HG03521 (cell line): ENCODE data around the gene CCNY.

Experiments used
- ATAC-seq: cut with Tn5 transposase; IDR thresholded peaks from one replicate; pipeline ENCODE4 v1.9.1; 2021; ENCODE audit warnings: mild to moderate bottlenecking, moderate library complexity; ENCODE audit not compliant: unreplicated experiment

The CCNY gene

DNA sequence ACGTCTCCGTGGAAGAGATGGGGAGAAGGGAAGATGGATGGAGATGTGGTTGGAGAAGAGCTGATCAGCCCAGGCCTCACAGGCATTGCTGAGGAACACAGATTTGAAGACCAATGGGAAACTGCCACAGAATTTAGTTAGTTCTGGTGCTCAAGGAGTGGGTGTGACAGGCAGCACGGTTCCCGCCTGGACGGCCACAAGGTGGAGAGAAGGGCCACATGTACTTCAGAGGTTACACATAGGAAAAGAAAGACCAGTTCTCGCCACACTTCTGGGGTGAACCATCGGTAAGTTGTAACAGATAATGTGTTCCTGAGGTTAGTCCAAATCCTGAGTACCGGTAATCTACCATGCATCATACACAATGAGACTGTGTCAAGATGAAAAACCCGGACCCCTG, 239.3 kb downstream of the CCNY start:
- no peak for ATAC-seq

DNA sequence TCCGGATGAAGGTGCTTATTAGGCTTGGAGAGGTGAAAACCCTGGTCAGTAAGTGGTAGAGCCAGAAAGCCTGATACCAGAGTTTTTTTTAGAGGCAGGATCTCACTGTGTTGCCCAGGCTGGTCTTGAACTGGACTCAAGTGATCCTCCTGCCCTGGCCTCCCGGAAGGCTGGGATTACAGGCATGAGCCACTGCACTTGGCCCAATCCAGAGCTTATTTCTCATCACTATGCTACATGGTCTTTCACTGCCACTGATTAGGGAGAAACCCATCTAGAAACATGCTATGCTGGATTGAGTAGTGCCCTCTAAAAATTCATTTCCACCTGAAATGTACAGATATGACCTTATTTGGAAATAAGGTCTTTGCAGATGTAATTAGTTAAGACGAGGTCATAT, 240.4 kb downstream of the CCNY start:
- ATAC-seq, result no peak

DNA sequence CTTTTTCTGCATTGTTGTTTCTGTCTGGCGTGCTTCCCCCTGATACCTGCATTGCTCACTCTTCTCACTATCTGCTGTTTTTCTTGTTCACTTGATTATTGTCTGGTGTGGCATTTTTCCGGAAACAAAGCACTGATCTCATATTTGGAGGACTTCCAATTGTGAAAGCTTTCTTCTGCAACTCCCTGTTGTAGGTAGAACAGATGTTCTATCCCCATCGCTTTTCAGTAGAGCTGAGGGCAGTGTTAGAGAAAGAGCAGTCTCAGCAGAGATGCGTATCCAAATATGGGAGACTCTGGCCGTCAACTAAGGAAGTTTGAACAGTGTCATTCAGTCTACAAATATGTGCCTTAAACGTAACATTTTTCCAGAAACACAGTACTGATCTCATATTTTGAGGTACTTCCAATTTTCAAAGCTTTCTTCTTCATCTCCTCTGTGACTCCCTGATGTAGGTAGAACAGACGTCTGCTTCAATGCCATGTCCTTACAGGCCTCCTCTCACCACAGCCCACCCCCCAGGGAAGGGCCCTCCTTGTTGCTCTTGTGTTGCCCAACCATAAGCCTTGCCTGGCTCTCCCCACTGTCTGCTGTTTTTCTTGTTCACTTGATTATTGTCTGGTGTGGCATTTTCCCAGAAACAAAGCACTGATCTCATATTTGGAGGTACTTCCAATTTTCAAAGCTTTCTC, 241.8 kb downstream of the CCNY start:
- no peak for ATAC-seq

DNA sequence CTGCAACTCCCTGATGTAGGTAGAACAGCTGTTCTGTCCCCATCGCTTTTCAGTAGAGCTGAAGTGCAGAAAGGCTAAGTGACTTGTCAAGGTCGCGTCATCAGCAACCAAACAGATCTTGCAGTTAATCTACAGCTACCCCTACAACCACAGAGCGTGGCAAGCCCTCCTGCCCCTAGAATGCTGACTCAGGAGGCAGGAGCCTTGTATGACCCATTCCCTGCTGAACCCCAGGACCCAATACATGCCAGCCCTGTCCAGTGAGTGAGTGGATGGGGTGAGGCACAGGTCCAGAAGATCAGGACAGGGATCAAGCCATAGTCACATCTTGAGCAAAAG, 242.3 kb downstream of the CCNY start:
- no peak for ATAC-seq

DNA sequence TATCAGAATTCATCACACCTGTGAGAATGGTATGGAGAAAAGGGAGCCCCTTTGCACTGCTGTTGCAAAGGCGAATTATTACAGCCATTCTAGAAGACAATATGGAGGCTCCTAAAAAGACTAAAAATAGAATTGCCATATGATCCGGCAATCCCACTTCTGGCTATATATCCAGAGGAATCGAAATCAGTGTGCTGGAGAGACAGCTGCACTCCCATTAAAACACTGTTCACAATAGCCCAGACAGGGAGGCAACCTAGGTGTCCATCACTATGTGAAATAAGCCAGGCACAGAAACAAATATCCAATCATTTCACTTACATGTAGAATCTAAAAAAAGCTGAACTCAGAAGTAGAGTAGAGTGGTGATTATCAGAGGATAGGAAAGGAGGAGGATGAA, 242.8 kb downstream of the CCNY start:
- ATAC-seq, result no peak

DNA sequence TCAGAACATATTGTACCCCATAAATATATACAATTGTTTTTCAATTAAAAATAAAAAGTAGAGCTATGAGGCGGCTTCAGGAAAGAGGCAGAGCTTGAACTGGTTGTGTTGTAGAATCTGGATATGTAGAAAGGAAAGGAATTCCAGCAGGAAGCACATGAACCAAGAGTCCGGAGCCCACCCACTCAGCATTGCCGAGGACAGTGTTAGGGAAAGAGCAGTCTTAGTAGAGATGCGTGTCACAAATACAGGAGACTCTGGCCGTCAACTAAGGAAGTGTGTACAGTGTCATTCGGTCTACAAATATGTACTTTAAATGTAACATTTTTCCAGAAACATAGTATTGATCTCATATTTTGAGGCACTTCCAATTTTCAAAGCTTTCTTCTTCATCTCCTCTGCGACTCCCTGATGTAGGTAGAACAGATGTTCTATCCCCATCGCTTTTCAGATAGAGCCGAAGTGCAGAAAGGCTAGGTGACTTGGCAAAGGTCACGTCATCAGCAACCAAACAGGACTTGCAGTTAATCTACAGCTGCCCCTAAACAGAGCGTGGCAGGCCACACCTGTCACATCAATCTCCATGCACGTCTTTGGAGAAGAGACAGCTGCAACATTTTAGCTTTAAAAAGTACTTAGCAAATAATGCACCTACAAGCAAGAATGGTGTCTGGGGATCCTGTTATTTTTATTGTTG, 243.6 kb downstream of the CCNY start:
- no peak for ATAC-seq

DNA sequence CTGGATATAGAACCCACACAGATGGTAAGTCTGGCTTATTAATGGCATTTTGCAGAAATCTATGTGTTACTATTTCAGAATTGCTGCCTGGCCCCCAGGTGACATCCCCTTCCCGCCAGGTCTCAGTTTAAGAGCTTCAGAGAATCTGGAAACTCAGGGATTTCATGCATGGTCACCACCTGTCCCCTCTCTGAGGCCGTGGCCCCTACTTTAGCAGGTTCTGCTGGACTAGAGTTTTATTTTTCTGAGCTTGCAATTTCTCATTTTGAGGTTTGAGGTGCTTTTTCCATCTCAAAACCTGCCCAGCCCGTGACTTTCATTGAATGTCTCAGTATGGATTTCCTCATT, 244.1 kb downstream of the CCNY start:
- ATAC-seq, result no peak

DNA sequence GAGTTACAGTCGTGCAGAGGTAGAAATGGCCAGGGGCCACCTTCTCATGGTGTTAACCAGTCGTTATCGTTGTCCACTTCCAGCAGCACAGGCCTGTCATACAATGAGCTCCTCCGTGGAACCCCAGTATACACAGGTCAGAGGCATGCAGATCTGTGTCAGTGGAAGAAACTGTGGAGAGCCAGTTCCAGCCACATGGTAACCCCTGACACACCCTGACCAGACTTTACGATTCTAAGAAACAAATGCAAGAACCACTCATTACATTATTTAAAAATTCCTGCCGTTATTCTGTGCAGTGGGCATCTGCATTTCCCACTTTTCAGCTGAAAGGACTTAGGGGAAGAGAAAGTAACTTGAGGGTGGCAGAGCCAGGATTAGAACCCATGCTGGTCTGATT, 245.3 kb downstream of the CCNY start:
- ATAC-seq, result no peak

DNA sequence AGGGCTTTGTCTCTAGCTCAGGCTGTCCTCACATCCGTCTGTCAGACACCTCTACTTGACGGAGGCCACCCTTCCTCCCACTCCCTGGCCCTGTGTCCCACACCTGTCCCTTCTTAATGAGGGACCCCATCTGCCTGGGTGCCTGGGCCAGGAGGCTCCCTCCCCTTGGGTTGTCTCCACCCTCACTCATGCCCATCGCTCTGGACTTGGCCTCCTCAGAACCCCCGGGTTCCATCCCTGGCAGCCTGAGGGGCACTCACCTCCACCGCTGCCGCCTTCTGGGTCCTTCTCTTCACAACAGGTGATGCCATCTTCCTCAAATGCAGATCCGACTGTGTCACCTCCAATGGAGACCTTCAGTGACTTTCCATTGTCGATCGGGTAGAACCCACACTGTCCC, 248.6 kb downstream of the CCNY start:
- ATAC-seq, result no peak

DNA sequence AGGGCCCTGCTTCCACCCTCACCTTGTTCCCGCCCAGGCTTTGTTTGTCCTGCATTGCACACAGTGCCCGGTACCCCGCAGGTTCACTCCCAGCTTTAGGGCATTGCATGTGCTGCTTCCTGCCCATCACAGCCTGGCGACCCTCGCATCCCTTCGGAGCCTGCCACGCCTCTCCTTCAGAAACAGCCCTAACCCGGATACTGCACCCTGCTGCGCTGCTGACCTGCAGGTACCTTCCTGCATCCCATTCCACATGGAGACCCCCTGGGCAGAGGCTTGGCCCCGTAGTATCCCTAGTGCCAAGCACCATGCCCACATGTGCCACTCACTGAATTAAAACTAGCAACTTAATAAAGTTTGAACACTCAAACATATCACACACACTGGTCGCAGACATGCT, 249.0 kb downstream of the CCNY start:
- no peak for ATAC-seq

DNA sequence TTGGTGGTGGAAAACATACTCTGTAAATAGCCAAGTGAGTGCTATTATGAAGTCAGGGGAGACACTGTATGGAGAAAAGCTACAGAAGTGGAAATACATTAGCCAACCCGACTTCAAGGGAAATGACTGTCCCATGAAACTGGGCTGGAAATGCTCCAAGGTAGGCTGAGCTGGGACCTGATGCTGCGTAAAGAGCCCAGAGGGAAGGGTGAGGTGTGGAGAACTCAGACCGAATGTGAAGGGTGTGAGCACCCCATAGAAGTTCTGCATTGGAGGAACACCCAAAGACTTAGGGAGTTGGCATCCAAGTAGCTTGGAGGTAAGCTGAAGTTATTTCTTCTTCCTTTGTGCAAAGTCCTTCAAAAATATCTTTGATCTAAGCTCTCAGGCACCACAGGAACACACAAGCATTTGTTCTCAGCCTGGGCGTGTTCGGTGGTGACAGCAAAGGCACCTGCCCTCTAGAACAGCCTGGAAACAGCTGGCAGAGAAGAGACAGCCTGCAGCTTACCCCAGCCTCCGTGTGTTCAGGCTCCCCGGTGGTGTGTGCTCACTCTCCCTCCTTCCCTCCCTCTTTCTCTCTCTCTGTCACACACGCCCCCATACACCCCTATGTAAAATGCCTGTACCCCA, 249.7 kb downstream of the CCNY start:
- no peak for ATAC-seq

DNA sequence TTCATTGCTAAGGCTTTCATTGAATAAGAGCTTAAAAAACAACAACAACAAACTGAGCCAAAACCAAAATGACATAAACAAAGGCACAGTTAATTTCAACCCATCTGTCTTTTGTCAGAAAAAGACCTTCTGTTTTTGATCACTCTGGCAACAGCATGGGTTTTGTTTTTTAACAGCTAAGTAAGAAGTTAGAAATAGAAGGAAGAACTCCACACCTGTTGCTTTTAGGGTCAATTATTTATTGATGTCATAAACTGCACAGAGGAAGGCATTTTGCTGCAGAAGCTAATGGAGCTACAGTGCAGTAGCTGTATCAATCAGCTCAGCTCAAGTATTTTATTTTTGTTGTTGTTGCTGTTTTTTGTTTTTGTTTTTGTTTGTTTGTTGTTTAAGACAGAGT, 252.5 kb downstream of the CCNY start:
- ATAC-seq, result no peak

DNA sequence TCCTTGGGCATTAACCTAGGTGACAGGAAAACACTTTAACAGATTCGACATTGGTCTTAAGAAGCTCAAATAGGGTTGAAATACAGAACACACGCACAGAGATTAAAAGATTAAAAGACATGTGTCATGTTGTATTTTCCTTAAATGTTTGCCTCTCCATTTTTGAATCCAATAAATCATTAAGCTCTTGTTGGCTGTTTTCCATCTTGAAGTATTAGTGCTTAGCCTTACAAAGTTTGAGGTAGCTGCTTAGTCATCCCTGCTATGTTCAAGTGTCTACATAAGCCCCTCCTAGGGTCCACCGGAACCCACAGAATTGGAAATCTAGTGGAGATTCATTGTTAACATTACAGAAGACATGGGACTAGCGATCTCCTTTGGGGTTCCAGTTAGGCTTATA, 256.1 kb downstream of the CCNY start:
- ATAC-seq, result no peak

DNA sequence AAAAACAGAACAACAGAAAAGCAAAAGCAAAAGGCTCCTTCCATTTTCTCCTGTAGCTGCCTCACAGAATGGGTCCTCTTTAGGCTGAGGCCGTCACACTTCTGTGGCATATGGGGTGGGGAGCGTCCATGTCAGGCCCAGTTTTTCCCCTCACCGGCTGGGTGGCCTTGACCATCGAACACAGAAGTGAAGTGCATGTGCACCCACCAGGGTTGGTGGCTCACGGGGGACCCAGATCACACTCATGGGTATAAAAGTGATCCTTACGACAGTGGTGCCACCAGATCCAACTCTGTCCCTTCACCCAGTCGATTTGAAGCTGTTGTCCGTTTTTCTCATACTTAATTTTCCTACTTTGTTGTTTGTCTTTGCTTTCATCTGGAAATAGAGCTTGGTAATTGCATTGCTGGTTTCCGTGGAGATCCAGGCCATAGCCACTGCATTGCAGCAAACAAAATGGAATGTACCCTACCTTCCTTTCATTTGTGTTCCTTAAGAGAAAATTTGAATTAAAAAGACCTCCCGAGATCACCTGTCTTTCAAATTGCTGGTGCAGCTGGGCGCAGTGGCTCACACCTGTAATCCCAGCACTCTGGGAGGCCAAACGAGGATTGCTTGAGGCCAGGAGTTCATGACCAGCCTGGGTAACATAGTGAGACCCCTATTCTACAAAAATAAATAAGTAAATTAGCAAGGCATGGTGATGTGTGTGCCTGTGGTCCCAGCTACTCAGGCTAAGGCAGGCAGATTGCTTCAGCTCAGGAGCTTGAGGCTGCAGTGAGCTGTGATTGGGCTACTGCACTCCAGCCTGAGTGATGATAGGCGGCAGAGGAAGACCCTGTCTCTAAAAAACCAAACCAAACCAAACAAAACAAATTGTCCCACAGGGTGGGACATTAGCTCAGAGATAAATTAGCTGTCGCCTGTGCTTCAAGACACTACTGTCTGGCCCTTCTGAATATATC, 258.1 kb downstream of the CCNY start:
- no peak for ATAC-seq

DNA sequence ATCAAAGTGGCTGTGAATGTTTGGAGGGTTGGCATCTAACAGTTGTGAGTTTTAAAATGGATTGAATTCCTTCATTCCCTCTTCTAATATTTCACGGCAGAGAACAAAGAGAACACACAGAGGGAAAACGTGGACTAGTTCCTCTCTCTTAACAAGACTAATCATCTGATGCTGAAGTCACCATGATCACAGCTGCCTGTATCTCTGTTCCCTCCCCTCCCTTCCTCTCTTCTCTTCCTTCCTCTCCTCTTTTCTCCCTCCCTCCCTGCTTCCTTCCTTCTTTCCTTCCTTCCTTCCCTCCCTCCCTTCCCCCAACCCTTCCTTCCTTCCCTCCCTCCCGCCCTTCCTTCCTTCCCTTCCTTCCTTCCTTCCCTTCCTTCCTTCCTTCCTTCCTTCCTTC, 258.8 kb downstream of the CCNY start:
- ATAC-seq, result no peak

DNA sequence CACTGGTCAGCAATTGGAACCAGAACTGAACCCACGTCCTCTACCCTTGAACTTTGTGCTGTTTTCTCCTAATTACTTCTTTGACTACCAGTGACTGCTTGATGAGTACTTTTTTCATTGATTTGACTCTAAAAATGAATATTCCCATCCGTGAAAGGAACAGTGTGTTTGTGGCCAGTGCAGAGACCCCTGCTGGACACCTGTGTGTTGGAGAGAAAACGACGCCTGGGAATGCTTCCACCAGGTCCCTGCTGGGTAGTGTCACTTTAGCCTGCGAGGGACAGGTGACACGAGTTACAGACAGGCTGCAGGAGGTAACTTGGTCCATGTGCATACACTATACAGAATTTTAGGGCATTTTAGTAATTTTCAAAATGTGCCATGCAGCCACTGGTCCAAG, 262.1 kb downstream of the CCNY start:
- no peak for ATAC-seq

DNA sequence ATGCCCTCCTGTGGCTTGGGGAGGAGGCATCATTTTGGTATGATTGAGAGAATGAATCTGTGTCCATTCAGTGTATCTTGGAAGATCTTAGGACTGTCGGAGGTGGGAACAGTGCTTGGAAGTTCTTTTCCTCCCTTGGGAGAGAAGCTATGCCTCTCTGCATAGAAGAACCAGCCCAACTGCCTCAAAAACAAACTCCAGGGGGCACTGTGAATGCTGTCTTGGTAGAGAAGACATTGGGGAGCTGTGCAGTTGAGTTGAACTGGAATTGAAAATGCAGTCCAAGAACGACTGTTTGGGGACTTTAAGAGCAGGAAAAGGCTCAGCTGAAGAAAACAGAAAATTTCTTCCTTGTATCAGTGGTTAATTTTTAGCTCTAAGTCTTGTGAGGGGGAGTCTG, 263.9 kb downstream of the CCNY start:
- no peak for ATAC-seq

DNA sequence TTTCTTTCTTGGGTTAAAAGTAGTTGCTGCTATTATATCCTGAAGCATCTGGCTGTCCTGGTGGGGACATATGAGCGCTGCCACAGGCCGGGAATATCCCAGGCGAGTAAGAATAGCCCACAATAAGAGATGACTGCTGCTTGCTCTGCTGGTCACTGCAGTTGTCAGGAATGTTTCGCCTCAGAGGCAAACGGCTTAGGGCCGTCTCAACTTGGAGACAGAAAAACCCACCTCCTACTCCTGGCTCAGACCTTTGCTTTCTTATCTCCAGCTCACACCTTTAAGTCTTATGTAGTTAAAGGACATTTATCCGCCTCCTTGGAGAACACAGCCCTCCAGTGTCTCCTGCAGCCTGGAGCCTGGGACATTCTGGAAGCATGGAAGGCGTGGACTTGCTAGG, 268.9 kb downstream of the CCNY start, which contains the start of gene GJD4:
Gene GJD4, plus strand, starts transcription at position 151 of the 400 bp plus-strand sequence. Its CDS starts 227 bp downstream, at position 378.
- no peak for ATAC-seq

DNA sequence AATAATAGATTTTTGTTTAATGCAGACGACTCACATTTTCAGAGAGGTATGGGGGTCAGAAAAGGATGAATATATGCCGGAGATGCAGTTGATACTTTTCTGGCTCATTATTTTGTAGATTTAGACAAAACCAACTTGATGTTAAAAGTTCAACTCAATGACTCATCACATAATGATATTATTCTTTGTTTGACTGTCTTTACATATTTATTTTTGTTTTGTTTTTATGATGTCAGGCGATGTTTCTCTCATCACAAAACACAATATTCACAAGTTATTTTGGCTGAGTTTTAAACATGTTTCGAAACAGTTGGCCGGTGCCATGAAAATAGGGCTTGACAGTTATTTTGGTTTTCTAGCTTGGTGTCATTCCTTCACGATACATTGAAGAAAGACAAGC, 270.1 kb downstream of the CCNY start:
- ATAC-seq, result no peak

DNA sequence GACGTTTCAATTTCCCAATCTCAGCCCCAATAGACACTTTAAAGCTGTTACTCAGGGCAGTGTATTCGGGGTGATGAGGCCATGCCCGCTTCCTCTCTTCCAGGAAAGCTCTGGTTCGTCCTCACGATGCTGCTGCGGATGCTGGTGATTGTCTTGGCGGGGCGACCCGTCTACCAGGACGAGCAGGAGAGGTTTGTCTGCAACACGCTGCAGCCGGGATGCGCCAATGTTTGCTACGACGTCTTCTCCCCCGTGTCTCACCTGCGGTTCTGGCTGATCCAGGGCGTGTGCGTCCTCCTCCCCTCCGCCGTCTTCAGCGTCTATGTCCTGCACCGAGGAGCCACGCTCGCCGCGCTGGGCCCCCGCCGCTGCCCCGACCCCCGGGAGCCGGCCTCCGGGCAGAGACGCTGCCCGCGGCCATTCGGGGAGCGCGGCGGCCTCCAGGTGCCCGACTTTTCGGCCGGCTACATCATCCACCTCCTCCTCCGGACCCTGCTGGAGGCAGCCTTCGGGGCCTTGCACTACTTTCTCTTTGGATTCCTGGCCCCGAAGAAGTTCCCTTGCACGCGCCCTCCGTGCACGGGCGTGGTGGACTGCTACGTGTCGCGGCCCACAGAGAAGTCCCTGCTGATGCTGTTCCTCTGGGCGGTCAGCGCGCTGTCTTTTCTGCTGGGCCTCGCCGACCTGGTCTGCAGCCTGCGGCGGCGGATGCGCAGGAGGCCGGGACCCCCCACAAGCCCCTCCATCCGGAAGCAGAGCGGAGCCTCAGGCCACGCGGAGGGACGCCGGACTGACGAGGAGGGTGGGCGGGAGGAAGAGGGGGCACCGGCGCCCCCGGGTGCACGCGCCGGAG, 271.4 kb downstream of the CCNY start:
- no peak for ATAC-seq

DNA sequence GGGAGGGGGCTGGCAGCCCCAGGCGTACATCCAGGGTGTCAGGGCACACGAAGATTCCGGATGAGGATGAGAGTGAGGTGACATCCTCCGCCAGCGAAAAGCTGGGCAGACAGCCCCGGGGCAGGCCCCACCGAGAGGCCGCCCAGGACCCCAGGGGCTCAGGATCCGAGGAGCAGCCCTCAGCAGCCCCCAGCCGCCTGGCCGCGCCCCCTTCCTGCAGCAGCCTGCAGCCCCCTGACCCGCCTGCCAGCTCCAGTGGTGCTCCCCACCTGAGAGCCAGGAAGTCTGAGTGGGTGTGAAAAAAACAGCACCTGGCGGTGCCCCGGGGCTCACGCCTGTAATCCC, 272.0 kb downstream of the CCNY start:
- no peak for ATAC-seq
